ENCODE results near the gene RAB1A.

RAB1A gene

DNA sequence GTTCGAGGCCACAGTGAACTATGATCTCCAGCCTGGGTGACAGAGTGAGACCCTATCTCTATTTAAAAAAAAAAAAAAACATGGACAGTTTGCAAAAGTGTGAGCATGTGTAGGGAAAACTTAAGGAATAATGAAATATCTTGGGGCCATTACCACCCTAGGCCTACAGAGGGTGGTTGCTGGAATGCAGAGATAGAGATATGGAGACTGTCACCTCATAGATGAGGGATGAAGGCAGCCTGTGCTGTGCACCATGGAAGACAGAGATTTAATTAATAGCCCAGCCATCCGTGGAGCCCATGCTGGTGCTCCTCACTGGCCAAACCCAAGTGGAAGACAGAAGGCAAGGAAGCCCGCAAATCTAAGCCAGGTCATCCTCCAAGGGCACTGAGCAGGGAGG lies 90.3 kb downstream of the RAB1A start:
- no peaks in the 10 kb centered on the region for H3K27me3 ChIP-seq (ENCODE audit: control insufficient read depth, insufficient read depth, low read length)
- H3K27ac ChIP-seq (ENCODE audit: low read length): no peak overlapping the region
- H3K4me1 ChIP-seq (ENCODE audit: control insufficient read depth, low read depth, low read length): no peaks in the 10 kb centered on the region
- no peak overlapping the region for H3K4me3 ChIP-seq (ENCODE audit: low read length)
- H3K9me3 ChIP-seq (ENCODE audit: control insufficient read depth, low read depth, low read length): no peaks in the 10 kb centered on the region
- H3K9ac ChIP-seq (ENCODE audit: low read length): no peak overlapping the region
- H3K36me3 ChIP-seq (ENCODE audit: control insufficient read depth, low read depth, low read length): no peaks in the 10 kb centered on the region

GRCh38 chr2:65037178-65037577 lies 92.7 kb downstream of the RAB1A start:
- Histone ChIP-seq H3K9me3 (ENCODE audit: control insufficient read depth, low read depth, low read length) (no peaks in the 10 kb centered on the region), H3K4me1 (ENCODE audit: control insufficient read depth, low read depth, low read length) (peaks cover 4% of the 10 kb centered on the region), H3K27me3 (ENCODE audit: control insufficient read depth, insufficient read depth, low read length) (no peaks in the 10 kb centered on the region), H3K27ac (ENCODE audit: low read length) (no peak overlapping the region), H3K36me3 (ENCODE audit: control insufficient read depth, low read depth, low read length) (no peaks in the 10 kb centered on the region), H3K9ac (ENCODE audit: low read length) (no peak overlapping the region), H3K4me3 (ENCODE audit: low read length) (no peak overlapping the region)
